Endothelial cell of hepatic sinusoid (primary cell): ENCODE results near the gene CCR5AS.

Experiments used
- in situ Hi-C: cut with HindIII; loops from 2 replicates; pipeline ENCODE4 v1.10.0; 2017; ENCODE audit warnings: low sequenced_read_pairs

CCR5AS gene

DNA sequence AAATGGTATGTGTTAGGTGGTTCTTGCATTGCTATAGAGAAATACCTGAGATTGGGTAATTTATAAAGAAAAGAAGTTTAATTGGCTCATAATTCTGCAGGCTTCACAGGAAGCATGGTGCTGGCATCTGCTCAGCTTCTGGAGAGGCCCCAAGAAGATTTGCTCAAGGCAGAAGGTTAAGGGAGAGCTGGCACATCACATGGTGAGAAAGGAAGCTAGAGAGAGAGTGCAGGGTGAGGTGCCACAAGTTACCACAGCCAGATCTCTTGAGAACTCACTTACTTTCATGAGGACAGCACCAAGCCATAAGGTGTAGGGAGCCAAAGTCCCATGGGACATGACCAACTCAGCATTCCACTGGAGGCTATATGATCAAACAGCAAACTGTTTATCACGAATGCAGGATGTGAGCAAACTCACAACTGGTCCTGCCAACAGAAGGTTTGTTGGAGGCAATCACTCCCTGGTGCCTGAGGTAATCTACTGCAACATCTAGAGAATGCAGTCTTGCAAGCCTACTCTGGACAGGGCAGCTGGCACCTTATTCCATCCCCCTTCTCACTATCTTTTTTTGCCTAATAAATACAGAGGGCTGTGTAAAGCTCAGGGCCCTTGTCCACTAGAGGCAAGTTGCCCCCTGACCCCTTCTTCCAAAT, 81.1 kb downstream of the CCR5AS start:
- in situ Hi-C loops, result no loop called here

DNA sequence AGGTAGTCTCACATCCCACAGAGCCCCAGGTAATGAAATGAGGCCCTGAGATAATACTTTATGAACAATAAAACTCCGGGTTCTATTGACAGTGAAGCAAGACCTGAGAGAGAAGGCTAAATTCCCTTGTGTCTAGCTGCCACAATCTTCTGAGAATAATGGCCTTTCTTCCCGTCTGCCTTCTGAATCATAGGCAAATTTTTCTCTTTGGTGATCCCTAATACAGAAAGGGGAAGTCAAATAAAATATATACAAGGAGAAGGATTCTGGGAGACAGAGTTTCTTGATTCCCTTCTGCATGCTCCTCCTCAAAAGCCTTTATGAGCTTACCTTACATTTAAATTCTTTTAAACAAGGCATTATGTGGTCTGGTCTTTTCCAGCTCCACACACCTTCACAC, 82.8 kb downstream of the CCR5AS start:
- in situ Hi-C loops, result no loop called here

DNA sequence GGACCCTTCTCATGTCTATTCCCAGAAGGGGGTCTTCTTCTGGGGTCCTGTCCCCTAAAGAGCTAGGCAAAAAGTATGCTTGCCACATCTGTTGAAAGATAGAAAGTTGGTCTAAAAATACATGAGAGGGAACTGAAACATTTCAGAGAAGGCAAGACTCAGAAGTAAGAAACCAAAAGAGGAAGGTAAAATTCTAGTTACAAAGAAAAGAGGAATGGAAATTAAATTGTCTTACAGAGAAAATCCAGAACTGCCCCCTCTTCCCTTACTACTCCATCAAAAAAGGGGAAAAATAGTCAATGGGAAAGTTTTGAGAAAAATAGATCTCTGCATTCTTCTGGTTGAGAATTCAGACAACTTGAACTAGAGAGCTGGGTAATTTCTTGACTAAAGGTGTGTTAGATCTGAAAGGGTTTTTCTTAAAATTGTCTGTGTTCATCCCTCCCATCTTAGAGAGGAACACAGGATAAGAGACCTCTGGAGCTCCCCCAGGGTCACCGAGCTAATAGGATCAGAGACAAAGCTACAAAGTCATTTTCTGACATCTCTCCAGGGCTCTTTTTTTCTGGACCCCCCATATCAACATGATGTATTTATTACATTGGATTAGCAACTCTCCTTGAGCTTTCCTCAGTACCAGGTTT, 85.3 kb downstream of the CCR5AS start:
- in situ Hi-C loops, result no loop called here

DNA sequence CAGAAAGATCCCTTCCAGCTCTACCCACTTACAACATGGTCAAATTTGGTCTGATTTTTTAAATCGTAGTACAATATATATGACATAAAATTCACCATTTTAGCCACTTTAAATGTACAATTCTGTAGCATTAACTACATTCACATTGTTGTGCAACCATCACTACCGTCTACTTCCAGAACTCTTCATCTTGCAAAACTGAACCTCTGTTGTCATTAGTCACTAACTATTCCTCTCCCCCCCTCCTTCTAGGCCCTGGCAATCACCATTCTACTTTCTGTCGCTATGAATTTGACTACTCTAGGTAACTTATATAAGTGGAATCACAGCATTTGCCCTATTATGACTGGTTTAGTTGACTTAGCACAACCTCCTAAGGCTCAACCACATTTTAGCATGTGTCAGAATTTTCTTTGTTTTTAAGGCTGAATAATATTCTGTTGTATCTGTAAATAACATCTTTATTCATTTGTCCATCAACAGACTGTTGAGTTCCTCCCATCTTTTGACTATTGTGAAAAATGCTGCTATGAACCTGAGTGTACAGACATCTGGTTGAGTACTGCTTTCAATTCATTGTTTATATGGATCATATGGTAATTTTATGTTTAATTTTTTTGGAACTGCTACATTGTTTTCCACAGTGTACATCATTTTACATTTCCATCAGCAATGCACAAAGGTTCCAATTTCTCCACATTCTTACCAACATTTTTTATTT, 88.5 kb downstream of the CCR5AS start:
- in situ Hi-C loops, result no loop called here

DNA sequence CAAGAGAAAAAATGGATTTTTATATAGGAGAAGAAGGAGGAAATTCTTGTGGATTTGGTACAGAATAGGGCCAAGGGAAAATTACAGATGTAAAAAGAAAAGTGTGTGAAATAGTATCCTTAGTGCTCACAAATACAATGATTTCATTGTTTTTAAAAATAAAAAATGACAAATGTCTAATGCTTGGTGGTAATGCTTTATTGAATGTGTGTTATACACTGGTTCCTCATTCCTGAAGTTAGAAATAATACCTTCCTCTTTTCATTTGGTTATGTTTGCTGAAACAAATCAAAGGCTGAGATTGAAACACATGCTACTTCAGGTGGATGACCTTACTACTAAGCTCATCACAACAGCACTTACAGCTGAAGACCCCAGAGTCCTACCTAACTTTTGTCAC, 90.7 kb downstream of the CCR5AS start:
- in situ Hi-C loops, result no loop called here

DNA sequence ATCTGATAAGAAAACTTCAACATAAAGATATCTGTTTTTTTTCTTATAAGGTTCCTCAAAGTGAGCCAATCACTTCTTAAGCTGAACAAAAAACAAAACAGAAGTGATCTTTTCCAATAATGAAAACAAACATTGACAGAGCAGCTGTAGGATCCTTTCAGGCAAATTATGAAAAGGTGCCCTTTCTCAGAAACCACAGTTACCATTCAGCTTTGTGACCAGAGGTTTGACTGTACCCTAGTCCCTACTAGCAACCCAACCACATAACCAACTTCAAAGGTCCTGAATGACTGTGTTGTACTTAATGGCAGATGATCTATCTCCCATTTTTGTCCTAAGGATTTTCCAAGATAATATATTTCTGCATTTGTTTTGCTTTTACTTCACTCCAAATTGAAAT, 92.3 kb downstream of the CCR5AS start:
- in situ Hi-C loops, result no loop called here
